Epithelial cell of esophagus (primary cell): ENCODE data around the gene CHTF8.

Experiments
- DNase-seq: peaks from one replicate; pipeline ENCODE4 v3.0.0; 2010; ENCODE audit warnings: low read depth
- H3K4me3 ChIP-seq: 2 replicates; pipeline ENCODE4 v1.5.1; 2011; ENCODE audit warnings: mild to moderate bottlenecking, low read length, control low read depth
- CTCF ChIP-seq: IDR thresholded peaks from 2 replicates; pipeline ENCODE4 v1.5.1; 2011; ENCODE audit warnings: low read depth, mild to moderate bottlenecking, low read length, control low read depth, inconsistent platforms; ENCODE audit not compliant: insufficient read depth; ENCODE audit errors: missing control alignments

CHTF8 gene

DNA sequence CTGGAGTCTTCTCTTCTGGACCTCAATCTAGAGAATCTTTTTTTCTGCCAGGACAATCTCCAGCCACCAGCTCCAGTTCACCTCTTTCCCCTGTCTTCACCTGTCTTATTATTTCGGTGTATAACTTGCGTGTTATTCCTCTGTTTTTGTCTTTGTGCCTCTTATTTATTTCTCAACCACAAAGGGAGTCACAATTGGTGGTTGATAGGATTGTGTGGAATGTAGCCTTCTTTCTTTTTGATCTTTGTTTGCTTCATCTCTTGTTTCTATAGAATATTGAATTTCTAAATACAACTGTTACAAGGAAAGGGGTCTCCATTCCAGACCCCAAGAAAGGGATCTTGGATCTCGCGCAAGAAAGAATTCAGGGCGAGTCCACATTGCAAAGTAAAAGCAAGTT is 62.9 kb downstream of the CHTF8 start:
- DNase-seq: no peak
- no peak for TF ChIP-seq CTCF
- H3K4me3 ChIP-seq: no peak overlapping the region
